Ascending aorta (tissue), 2 donors: ENCODE results near the gene POLA2. TPM values are rescaled to one million over a fixed set of nuclear protein-coding genes. Genes with fewer than 3 reads are reported as not detected.
A peak's percentile ranks its signal among the peaks of the same experiment; 100 is the strongest.

Source experiments
- DNase-seq, 2 donors: peaks; one replicate each; pipeline ENCODE4 v3.0.0-alpha.2; 2019; ENCODE audit warnings: low spot score in 2 of 2
- H3K27ac ChIP-seq, 2 donors: fragments of 200-600 bp; sonication (generic); one replicate each; pipeline ENCODE4 v1.5.1; 2016 to 2017; ENCODE audit warnings: mild to moderate bottlenecking in 1 of 2
- H3K27me3 ChIP-seq: fragments of 200-600 bp; sonication (generic); one replicate; pipeline ENCODE4 v1.5.1; 2017
- H3K36me3 ChIP-seq, 2 donors: fragments of 200-600 bp; sonication (generic); one replicate each; pipeline ENCODE4 v1.5.1; 2016
- H3K4me1 ChIP-seq, 2 donors: fragments of 200-600 bp; sonication (generic); one replicate each; pipeline ENCODE4 v1.5.1; 2016 to 2017; ENCODE audit warnings: mild to moderate bottlenecking in 1 of 2
- H3K4me3 ChIP-seq, 2 donors: fragments of 200-600 bp; sonication (generic); one replicate each; pipeline ENCODE4 v1.5.1; 2016 to 2017; ENCODE audit warnings: mild to moderate bottlenecking in 1 of 2
- H3K9me3 ChIP-seq, 2 donors: fragments of 200-600 bp; sonication (generic); one replicate each; pipeline ENCODE4 v1.5.1; 2016
- intact Hi-C: fragments of 100-400 bp; cut with DNase I; formaldehyde crosslinking; loops from one replicate; pipeline ENCODE4 v1.15.1; 2023
- total RNA-seq: library from RNA; depleted of rRNA; stranded (reverse); fragments of >200 nt; gene quantifications from one replicate; pipeline ENCODE4 v1.1.0, GENCODE V29; 2016
- TF ChIP-seq, protein P1 (sequence below), 3 experiments: fragments of 200-600 bp in 2 of 3; fragments of 450-650 bp in 1 of 3; sonication (generic) in 2 of 3; IDR thresholded peaks; one replicate each; pipeline ENCODE4 v1.5.1; 2016 to 2019; ENCODE audit warnings: antibody characterized with exemption in 3 of 3, mild to moderate bottlenecking in 1 of 3, moderate library complexity in 1 of 3

POLA2 gene
- total RNA-seq, 1 donor from 2014 or later = 27.4 TPM

DNA sequence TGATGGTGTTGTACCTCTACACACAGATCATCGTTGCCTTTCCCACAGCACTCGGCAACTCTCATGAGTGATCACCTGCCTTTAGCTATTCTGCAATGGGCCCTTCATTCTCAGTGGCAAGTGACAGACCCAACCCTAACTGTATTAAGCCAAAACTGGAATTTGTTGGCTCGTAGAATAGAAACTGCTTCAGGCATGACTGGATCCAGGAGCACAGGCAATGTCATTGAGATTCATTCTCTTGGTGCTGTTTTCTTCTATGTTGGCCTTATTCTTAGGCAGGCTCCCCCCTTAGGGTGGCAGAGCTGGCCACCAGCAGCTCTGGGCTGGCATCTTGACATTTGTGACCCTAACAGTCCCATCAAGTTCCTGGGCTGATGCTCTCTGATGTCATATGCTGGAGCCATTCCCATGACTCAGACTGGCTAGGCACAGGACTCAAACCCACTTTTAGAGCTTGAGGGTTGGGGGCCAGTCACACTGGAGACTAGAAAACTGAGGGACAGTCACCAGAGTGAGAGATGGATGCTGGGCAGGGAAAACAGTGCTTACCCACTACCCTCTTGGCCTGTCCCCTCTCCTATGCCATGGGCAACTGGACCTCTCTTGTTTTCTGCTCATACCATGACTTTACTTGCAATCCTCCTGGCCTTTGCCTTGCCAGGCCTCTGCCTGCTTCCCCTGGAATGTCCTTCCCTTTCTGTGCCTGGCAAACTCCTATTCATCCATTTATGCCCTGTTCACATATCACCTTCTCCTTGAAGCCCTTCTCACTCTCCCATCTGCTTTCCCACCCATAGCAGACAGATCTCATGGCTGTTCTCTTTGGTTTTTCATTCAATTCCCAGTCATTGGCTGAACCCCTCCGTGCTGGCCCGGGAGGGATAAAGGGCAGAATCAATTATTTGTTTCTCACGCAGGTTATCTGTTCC lies 45.8 kb downstream of the POLA2 start:
- Histone ChIP-seq H3K4me1 (peaks cover 0 to 4% of the 10 kb centered on the region in 2 donors), H3K27ac (no peak overlapping the region), H3K27me3 (no peaks in the 10 kb centered on the region), H3K36me3 (no peaks in the 10 kb centered on the region), H3K4me3 (no peak overlapping the region), H3K9me3 (no peaks in the 10 kb centered on the region)
- TF ChIP-seq, protein P1, sequence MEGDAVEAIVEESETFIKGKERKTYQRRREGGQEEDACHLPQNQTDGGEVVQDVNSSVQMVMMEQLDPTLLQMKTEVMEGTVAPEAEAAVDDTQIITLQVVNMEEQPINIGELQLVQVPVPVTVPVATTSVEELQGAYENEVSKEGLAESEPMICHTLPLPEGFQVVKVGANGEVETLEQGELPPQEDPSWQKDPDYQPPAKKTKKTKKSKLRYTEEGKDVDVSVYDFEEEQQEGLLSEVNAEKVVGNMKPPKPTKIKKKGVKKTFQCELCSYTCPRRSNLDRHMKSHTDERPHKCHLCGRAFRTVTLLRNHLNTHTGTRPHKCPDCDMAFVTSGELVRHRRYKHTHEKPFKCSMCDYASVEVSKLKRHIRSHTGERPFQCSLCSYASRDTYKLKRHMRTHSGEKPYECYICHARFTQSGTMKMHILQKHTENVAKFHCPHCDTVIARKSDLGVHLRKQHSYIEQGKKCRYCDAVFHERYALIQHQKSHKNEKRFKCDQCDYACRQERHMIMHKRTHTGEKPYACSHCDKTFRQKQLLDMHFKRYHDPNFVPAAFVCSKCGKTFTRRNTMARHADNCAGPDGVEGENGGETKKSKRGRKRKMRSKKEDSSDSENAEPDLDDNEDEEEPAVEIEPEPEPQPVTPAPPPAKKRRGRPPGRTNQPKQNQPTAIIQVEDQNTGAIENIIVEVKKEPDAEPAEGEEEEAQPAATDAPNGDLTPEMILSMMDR (IDR thresholded peaks at IDR 0.05) = no peak
- no peak for DNase-seq
- intact Hi-C loops = no loop called here

DNA sequence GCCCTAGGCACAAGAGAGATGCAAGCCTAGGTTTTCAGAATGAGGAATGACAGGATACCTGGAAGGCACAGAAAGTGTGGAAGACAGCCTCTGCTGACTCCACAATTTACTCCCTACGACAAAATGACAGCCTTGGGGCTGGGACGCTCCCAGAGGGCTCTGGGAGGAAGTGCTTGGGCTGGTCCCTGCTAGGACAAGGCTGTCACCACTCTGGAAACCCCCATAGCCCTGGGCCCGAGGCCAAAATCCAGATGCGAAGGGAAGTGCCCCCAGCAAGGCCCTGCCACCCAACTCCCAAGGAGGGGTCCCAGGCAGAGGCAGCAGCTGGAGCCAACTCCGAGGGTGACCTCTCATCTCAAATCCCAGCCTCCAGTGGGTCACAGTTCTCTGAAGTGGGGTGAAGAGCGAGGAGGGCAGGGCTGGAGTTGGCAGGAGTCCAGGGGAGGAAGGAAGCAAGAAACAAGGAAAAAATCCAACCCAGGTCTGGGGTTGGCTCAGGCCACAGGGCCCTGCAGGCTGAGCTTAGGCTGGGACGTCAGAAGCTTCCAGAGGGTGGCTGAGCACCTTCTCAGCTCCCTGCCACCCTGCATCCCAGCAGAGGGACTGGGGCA lies 46.6 kb downstream of the POLA2 start:
- no peaks in the 10 kb centered on the region for H3K9me3 ChIP-seq
- TF ChIP-seq, protein P1 (IDR thresholded peaks at IDR 0.05) = no peak
- H3K4me3 ChIP-seq = no peak overlapping the region
- no peaks in the 10 kb centered on the region for H3K27me3 ChIP-seq
- DNase-seq = no peak
- H3K4me1 ChIP-seq = peaks cover 0 to 4% of the 10 kb centered on the region in 2 donors
- H3K36me3 ChIP-seq = no peaks in the 10 kb centered on the region
- H3K27ac ChIP-seq = peak overlapping the region in 1 of 2 donors; percentile 17
- intact Hi-C loops = no loop called here

DNA sequence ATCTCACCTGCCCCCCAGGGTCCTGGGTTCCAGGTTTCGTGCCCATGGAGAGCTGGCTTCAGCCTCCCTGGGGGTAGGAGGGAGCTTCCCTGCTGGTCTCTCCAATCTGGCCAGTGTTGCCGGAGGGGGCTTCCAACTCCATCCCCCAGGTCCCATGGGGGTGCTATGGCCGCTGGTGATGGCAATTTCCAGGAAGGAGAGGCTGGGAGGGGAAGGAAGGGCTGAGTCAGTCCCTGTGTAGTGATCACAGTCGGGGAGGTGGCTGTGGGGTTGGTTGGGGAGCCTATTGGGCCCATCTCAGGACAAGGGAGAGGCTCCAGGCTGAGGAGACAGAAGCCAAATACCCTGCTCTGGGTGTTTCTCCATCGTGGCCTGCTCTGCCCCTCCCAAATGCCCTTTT lies 47.2 kb downstream of the POLA2 start:
- Histone ChIP-seq H3K36me3 (no peaks in the 10 kb centered on the region), H3K9me3 (no peaks in the 10 kb centered on the region), H3K27ac (peak overlapping the region in 1 of 2 donors; percentile 17), H3K27me3 (no peaks in the 10 kb centered on the region), H3K4me1 (peaks cover 0 to 6% of the 10 kb centered on the region in 2 donors), H3K4me3 (no peak overlapping the region)
- DNase-seq = no peak
- TF ChIP-seq, protein P1 (IDR thresholded peaks at IDR 0.05) = no peak
- intact Hi-C loops = no loop called here

DNA sequence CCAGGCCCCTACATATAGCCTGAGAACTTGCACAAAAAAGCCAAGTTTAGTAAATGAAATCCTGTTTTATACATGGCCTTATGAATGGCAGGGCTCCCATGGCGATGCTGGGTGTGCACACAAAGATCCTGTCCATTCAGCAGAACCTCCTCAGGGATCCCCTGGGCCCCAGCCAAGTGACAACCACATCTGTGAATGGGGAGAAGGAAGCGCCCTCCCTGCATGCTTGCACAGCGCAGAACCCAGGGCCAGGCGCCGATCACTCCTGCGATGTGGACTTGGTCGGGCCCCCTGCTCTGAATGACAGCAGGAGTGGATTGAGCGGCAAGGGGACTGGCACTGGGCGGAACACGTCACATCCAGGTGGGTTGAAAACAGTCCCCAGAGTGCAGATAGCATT lies 48.5 kb downstream of the POLA2 start:
- no peaks in the 10 kb centered on the region for H3K27me3 ChIP-seq
- peaks cover 0 to 13% of the 10 kb centered on the region in 2 donors for H3K4me1 ChIP-seq
- no peaks in the 10 kb centered on the region for H3K9me3 ChIP-seq
- TF ChIP-seq, protein P1 (IDR thresholded peaks at IDR 0.05) = no peak
- no peak overlapping the region for H3K4me3 ChIP-seq
- no peaks in the 10 kb centered on the region for H3K36me3 ChIP-seq
- intact Hi-C loops = no loop called here
- DNase-seq = no peak
- H3K27ac ChIP-seq = no peak overlapping the region

DNA sequence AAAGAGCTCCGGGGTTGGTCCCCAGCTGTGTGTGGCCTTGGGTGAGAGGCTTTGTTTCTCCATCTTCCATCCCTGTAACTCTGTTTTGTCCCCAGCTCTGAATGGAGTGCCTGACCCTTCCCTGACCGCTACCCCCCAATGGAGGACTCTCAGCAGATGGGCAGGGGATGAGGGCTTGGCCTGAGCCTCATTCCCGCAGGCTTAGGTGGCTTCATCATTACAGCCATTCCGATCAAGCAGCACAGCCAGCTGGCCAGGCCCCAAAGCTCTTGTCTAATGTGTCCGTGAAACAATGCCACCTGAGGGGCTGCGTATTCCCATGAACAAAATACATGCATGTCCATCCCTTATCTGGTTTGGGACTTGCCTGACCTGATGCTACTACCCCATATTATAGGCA lies 49.0 kb downstream of the POLA2 start:
- H3K9me3 ChIP-seq = no peaks in the 10 kb centered on the region
- intact Hi-C loops = no loop called here
- no peak for DNase-seq
- H3K27me3 ChIP-seq = no peaks in the 10 kb centered on the region
- no peak overlapping the region for H3K4me3 ChIP-seq
- H3K27ac ChIP-seq = no peak overlapping the region
- H3K36me3 ChIP-seq = no peaks in the 10 kb centered on the region
- peaks cover 0 to 15% of the 10 kb centered on the region in 2 donors for H3K4me1 ChIP-seq
- TF ChIP-seq, protein P1 (IDR thresholded peaks at IDR 0.05) = no peak
